Hematopoietic multipotent progenitor cell (in vitro differentiated cells): ENCODE data around the gene CYTH1. TPM values are rescaled to one million over a fixed set of nuclear protein-coding genes. Genes with fewer than 3 reads are reported as not detected.

Source experiments
- DNase-seq, 3 donors: peaks; one replicate each; pipeline ENCODE4 v3.0.0-alpha.2; 2011 to 2015; ENCODE audit warnings: low read depth in 2 of 3, low spot score in 2 of 3
- total RNA-seq: library from RNA; depleted of rRNA; stranded (reverse); fragments of >200 nt; gene quantifications from one replicate; pipeline ENCODE4 v1.2.3, GENCODE V29; 2012

The CYTH1 gene
- total RNA-seq, 1 donor: 49.0 TPM

DNA sequence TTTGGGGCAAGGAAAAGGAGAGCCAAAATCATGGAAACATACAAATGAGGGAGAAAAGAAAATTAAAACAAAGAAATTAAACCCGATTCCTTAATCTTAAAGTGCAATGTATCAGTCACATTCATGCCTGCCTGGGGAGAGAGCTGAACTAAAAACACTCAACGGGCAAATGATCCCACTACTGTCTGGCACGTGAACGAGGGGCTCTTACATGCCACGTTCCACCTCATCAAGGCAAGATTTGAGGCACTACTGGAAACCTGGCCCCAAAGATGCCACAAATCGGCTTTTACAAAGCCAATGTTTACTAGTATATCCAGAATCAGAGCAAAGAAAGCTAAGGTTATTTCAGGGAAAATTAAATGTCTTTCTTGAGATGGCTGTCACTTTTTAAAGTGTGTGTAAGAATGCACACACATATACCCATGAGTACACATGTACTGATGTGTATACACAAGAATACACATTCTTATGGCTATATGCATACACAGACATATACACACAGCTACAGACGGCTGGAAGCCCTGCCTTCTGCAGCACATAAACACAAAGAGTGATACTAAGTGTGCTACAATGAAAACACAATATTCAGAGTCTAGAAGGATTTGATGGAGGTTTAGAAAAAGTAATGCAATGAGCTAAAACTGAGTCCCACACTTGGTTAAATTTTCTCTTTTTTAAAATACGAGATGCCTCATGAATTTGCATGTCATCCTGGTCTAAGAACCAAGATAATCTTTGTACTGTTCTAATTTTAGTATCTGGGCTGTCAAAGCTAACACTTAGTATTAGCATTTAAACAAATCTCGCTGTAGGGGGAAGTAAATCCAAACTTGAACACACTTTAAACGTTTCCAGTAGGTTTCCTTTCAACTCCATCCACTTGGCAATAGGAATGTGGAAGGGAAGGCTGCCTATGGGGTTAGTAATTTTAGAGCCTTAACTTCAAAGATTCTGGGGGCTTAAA is 85.8 kb downstream of the CYTH1 start:
- no peak for DNase-seq

DNA sequence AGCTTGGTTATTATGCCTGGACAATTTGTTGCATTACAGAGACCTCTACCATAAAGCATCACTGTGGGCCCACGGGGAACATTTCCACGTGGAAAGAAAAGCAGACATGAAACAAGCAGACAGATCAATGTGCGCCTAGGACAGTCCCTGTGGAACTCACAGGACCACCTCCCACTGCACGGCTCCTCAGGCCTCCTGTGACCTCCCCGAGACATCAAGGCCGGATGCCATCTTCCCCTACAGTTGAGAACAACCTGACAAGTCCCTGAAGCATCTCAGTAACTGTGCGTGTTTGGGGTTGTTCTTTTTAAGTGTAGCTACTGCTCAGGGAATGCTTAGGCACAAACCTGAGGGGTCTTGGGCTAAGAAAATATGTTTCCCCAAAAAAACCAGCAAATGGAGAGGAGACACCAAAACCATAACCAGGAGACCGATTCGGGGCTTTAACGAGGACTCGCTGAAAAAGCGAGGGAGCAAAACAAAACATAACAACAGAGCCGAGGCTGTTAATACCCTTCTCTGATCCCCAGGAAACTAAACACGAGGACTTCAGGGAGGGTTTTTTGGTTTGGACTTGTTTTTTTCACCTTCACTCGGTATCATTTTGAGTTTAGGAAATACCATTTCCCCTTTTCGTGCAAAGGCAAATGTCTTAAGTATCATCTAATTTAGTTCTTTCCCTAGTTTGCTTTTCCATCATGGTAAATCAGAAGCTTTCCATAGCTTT is 87.1 kb downstream of the CYTH1 start:
- no peak for DNase-seq

DNA sequence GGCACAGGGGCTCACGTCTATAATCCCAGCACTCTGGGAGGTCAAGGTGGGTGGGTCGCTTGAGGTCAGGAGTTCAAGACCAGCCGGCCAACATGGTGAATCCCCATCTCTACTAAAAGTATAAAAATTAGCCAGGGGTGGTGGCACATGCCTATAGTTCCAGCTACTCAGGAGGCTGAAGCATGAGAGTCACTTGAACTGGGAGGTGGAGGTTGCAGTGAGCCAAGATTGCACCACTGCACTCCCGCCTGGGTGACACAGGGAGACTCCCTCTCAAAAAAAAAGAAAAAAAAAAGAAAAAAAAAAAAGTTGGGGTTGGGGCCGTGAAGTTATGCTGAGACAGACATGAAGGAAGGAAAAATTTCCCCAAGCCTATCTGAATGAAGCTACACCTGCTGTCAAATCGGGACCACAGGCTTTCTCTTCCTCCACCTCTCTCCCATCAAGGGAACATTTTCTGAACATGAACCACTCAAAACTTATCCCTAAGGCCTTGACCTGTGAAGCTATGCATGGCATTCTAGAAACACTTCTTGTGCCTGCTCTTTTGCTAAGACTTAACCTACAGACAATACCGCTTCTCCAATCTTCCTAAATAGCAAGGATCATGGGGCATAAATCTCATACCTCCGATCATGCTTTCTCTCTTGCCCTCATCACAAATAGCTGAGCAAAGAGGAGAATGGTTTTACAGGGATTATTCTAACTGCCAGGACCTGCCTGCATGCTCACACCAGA is 88.6 kb downstream of the CYTH1 start:
- no peak for DNase-seq

DNA sequence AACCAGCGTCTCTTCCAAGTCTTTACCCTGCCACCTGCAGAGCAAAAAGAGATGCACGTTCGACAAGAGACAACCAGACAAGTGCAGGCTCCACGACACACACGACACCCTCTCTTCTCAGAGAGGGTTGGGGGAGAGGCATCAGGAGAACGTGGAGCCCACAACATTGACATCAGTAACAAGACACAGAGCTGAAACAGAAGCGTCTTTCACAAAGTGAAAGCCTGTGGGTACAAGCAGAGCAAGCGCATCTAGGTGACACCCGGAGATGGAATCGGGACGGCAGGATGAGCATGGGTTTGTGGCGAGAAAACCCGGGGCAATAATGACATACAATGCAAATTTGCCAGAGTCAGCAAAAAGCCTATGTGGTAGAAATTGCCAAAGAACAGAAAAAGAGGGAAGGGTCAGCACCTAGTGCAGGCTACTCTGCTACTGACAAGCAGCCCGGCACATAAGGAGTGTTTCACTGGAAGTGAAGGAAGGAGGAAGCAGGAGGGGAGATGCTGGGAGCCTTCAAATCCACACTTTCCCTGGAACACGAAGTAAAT is 89.5 kb downstream of the CYTH1 start:
- no peak for DNase-seq

DNA sequence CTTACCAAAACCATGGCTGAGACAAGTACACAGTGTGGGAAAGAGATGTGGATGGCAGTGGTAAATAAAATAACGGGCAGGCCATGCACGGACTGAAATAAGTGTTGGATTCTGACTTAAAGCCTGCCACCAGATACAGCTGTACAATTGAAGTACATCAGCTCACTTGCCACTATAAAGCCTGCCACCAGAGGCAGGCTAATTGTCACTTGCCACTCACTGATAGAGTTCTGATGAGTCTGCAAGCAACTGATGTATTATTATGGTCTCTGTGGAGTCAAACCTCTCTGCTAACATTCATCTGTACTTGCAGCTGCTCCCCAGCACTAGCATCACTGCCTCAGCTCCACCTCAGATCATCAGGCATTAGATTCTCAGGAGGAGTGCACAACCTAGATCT is 93.0 kb downstream of the CYTH1 start:
- no peak for DNase-seq

DNA sequence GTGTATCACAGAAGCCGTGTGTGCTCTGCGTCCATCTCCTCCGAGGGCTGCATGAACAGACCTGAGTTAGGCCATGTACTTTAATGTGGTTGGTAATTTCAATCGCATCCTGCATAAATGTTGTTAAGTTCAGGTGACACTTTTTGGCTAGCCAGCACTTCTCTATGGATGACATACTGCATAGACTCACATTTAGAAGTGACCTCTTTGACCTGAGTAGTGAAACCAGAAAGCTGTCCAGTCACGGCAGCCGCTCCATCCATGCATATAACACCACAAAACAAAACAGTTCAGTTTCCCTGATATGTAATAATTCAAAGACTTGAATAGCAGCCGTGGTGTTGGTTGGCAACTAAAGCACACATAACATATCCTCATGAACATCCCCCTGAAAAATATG is 94.1 kb downstream of the CYTH1 start:
- DNase-seq: no peak

DNA sequence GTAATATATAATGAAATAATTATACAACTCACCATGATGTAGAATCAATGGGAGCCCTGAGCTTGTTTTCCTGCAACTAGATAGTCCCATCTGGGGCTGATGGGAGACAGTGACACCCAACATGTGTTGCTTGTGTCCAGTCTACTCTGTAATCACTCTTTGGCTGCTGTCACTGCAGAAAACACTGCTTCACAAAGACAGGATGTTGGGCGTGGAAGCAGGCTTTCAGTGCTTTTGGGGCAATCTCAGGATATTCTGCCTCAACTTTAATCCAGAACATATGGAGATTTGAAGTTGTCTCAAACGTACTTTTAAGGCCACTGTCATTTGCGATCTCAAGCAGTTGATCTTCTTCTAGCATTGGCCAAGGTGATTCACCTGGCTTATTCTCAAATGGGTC is 94.9 kb downstream of the CYTH1 start:
- no peak for DNase-seq

DNA sequence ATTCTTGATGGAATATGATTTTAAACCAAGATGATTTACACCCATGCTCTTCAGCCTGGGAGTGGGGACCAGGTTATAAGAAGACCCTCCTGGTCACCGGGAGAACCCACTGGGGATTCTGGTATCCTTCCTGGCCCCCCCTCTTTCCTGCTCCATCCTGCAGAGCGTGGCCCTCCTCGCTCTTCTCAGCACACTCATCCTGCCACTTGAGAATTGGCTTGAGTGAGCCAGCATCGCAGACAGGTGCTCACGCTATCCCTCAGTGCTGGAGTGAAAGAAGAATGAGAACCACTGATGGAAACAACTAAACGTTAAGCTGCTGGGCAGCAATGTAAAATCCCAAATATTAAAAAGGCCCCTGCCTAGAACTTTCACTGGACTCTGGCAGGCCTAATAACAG is 98.0 kb downstream of the CYTH1 start:
- DNase-seq: no peak

DNA sequence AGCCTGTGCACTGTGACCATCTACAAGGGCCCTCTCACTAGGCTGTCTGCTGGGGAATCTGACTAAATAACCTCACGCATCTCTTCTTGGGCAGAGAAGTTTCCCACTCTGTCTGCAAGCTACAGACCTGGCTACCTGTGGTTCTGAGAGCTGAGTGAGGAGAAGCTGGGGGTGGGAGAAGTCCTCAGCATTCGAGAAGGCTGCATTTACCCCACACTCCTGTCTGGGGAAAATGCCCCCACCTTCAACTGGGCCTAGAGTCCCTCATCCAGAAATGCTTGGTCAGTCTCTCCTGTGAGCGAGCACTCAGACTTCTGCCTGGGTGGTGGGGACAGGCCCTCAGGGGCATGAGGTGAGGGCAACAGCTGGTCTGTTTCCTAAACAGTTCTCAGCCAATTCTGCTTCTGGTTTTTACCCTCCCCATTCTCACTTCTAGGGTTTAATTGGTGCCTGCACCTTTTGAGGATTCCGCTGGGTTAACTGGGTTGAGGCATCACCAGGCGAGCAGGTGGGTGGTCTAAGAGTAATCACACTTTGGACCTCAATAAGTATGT is 98.6 kb downstream of the CYTH1 start:
- DNase-seq: no peak

DNA sequence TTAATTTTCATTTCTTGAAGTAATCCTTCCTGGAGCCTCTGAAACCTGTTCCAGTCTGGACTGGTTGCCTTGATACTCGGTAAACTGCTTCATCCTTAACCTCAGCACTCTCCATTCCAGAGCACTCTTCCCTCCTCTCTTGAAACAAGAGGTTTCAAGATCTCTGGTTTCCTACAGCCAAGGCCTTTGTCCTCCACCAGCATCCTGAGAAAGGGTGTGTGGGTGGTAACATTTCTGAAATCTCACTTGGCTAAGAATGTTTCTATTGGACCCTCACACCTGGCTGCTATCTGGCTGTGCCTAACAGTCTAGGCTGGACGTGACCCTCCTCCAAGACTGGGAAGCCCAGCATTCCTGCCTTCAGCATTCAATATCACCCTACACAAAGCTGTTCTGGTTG is 99.7 kb downstream of the CYTH1 start:
- DNase-seq: no peak

DNA sequence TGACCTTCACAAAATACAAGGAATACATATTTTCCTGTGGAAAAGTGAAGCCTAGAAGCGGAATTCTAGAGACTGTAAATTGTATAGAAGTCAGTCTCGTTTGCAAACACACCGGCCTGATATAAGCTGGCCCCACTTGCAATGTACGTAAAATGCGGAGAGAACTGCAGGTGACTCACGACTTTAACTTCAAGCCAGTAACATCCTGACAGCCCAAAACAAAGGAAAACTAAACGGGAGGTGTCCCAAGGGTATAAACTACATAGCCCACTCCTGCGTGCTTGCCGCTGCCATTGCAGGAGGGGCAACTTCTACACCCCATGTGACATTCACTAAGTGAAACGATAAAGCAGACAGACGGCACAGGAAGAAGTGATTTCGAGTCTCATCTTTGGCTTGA is 101.6 kb downstream of the CYTH1 start:
- no peak for DNase-seq

DNA sequence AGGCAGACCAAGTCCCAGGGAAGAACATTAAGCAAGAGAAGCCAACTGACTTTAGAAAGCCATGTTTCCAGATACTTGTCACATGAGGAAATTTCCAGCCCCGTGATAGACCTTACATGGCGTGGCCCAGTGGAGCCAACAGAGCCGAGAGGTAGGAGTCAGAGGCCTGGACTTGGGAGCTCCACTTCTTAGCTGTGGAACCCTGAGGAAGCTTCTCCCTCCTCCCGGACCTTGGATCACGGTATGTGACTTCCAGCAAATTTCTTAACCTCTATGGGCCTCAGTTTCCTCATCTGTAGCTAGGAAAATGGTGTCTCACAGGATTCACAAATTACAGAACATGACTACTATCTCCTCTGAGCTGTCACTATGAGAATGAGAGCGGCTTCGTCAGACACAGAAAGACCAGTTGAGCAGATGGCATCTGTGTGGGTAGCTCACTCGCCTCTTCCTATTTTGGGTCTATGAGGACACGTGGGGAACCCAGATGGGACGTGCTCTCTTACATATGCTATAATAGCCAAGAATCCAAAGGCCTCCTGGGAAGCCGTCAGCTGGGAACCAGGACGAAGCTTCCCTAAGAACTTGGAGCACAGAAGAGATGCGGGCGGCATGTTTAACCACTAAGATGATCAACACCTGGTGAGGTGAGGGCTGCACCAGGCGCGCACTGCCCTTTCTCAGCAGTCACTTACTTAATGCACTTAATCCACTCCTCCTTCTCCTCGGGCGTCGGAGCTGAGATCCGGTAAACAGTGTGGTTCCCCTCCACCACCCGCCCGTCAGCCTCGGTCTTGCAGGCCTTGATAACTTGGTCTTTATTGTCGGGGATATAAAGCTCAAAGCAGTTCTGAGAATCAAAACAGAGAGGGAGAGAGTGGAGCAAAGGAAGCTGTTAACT is 102.3 kb downstream of the CYTH1 start:
- no peak for DNase-seq

DNA sequence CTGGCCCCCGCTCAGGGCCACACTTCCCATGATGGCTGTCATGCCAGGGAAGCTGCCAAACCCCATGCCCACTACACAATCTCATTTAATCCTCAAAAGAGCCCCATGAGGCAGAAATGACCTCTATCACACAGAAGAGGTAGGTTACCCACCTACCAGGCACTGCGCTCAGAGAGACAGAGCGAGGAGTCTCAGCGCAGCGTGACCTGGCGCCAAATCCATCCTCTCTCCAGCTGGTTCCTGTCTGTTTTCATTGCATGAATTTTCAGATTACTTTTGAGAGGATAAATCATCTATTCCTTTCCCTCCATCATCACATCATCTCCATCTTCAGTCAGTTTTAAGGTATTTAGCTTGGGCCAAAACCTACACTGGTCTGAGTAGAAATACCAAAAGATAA is 103.4 kb downstream of the CYTH1 start:
- no peak for DNase-seq

DNA sequence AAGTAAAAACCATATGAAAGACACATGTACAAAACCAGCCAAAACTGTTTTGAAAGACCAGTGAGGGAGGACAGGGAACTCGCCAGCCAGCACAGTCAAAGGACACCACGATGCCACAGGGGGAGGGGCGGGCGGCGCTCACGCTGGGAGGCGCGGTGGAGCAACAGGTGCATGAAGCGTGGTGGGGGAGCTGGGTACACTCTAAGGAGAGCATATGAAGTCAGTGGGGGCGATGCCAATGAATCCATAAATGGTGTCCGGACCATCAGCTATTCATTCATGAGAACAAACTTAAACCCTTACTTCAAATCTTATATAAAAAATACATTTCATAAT is 103.9 kb downstream of the CYTH1 start:
- no peak for DNase-seq

DNA sequence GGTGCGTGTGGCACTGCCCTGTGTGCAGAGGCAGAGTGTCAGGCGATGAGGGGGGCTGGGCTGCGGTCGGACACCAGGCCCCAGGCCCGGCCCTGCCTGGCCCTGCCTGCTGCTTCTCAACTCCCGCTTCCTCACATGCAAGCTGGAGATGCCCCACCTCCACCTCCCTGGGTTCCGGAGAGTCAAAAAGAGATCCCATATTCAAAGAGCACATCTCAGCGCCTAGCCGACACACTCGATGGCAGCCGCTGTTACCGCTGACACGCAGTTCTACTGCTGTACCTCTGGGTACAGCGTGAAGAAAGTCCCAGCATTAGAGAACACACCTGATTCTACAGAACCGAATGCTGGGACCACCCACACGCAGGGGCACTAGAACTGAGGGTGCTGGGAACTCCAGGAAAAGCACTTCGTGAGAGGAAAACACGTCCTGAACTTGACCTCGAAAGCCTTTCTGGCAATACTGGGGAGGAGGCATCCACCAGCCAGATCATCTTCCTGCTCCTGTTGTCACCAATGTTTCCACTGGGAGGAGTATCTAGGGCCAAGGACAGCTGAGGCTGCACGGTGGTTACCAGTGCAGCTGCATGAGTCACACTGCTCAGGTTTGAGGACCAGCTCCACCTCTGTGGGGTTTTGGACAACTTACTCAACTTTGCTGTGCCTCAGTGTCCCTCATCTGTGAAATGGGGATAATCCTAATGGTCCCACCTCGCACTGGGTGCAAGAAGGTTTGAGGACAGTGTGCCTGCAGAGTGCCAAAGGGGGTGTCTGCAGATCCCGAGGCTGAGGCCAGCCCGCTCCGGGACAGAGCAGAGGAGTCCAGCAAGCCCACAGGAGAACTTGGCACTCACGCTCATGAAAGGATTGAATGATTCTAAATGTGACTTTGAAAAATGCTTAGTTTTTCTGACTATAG is 104.5 kb downstream of the CYTH1 start:
- no peak for DNase-seq

DNA sequence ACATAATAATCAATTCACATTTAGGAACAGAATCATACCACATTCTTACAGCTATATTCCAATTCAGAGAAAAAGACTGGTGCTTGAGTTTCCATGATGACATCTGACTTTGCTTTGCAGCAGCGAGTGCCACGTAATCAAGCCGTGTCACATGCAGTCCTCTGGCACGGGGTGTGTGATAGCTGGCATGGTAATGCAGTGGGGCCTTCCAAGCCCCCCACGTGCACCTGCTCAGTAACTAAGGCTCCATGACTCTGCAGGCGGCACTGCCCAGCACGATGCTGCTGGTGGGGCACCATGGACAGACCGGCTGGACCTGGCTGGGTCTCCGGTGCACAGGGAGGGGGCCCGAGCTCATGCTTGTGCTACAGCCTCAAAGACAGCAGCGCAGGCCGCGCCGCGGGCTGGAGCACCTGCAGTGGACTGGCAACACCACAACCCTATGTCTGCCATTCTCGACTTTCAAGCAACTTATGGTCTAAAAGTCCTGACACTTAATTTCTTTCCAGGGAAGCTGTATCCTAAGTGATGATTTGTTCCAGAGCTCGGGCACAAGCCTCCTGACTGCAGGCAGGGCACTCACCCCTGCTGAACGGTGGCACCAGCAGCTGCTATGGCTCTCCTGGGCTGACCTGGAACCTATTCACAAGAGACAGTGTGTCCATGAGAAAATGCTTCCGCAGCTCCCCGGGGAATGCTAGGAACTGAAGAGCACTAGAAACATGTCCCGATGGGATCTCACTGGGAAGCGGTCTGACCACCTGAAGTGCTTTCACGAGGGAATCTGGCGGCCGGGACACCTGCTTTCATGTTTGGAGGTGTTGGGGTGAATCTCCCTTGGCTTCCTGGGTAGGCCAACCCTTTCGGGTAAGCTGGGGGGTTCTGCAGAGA is 105.4 kb downstream of the CYTH1 start:
- no peak for DNase-seq

DNA sequence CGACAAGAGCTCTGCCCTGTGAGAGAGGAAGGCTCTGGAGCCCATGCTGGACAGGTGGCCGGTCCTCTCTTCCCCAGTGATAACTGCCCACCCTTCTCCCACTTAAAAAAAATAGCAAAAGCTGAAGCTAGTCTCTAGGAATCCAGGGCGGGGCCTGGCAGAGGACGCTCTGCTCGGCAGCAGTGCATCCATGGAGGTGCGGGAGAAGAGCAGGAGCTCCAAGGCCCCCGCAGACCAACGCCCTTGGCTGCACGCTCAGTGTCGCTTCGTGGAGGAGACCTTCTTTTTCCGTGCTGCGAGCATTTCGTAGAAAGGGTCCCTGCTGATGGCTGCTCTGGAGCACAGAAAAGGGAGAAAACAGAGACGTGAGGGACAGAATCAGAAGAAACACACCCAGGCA is 106.2 kb downstream of the CYTH1 start:
- DNase-seq: no peak

DNA sequence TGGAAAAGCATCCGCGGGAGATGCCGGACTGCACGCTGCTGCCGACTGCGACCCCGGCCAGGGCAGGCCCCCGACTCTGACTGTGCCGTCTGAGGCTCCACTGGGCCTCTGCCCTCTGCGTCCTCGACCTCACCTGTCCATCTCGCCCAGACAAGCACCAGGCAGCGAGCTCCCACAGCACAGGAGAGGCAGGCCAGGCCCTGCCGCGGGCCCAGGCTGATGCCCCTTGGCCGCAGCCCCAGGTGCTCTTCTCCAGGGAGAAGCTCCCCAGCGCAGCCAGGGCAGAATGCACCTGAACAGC is 106.8 kb downstream of the CYTH1 start:
- DNase-seq: no peak
